HL-60/S4 treated with retinoic acid at 250 ng/mL for 4 days and 3 days (cell line): ENCODE results near the gene QPCT.

Source experiments
- in situ Hi-C: fragments of 300-500 bp; cut with MboI; formaldehyde crosslinking; loops from 2 replicates; pipeline ENCODE4 v1.7.0; 2022; ENCODE audit warnings: low sequenced_read_pairs

The QPCT gene

GRCh38 chr2:37357530-37357929 is 13.1 kb downstream of the QPCT start:
- in situ Hi-C loops = no loop called here

GRCh38 chr2:37358466-37358865 is 14.0 kb downstream of the QPCT start:
- in situ Hi-C loops = no loop called here

GRCh38 chr2:37361216-37361815 is 16.9 kb downstream of the QPCT start:
- in situ Hi-C loops = no loop called here

GRCh38 chr2:37361994-37362698 is 17.7 kb downstream of the QPCT start:
- in situ Hi-C loops = no loop called here

- in situ Hi-C loops = no loop called here
Observed at GRCh38 chr2:37364351-37364750, 19.9 kb downstream of the QPCT start.

- in situ Hi-C loops = no loop called here
Observed at GRCh38 chr2:37365669-37366068, 21.2 kb downstream of the QPCT start.

- in situ Hi-C loops = no loop called here
Observed at GRCh38 chr2:37366773-37367172, 22.3 kb downstream of the QPCT start.

GRCh38 chr2:37367310-37367709 is 22.9 kb downstream of the QPCT start:
- in situ Hi-C loops = no loop called here

- in situ Hi-C loops = no loop called here
Observed at GRCh38 chr2:37367984-37368383, 23.6 kb downstream of the QPCT start.

- in situ Hi-C loops = no loop called here
Observed at GRCh38 chr2:37370666-37371065, 26.2 kb downstream of the QPCT start.

GRCh38 chr2:37372000-37372399 is 27.6 kb downstream of the QPCT start:
- in situ Hi-C loops = no loop called here

- in situ Hi-C loops = loop anchor here (25.0 kb wide), 1 partner anchor 886 kb away; no protein-coding TSS in a partner anchor
Observed at GRCh38 chr2:37375741-37376288, 31.4 kb downstream of the QPCT start.

- in situ Hi-C loops = loop anchor here (25.0 kb wide), 1 partner anchor 886 kb away; no protein-coding TSS in a partner anchor
Observed at GRCh38 chr2:37376421-37377186, 32.2 kb downstream of the QPCT start.

GRCh38 chr2:37377187-37377532 is 32.7 kb downstream of the QPCT start:
- in situ Hi-C loops = loop anchor here (25.0 kb wide), 1 partner anchor 885 kb away; no protein-coding TSS in a partner anchor

- in situ Hi-C loops = loop anchor here (25.0 kb wide), 1 partner anchor 884 kb away; no protein-coding TSS in a partner anchor
Observed at GRCh38 chr2:37378411-37378810, 34.0 kb downstream of the QPCT start.

GRCh38 chr2:37379881-37380296 is 35.5 kb downstream of the QPCT start:
- in situ Hi-C loops = loop anchor here (25.0 kb wide), 1 partner anchor 882 kb away; no protein-coding TSS in a partner anchor

GRCh38 chr2:37380787-37381186 is 36.4 kb downstream of the QPCT start:
- in situ Hi-C loops = loop anchor here (25.0 kb wide), 1 partner anchor 882 kb away; no protein-coding TSS in a partner anchor

GRCh38 chr2:37384261-37384660 is 39.8 kb downstream of the QPCT start:
- in situ Hi-C loops = loop anchor here (25.0 kb wide), 1 partner anchor 878 kb away; no protein-coding TSS in a partner anchor

GRCh38 chr2:37387148-37387835 is 42.9 kb downstream of the QPCT start:
- in situ Hi-C loops = loop anchor here (25.0 kb wide), 1 partner anchor 875 kb away; no protein-coding TSS in a partner anchor

GRCh38 chr2:37388074-37388473 is 43.6 kb downstream of the QPCT start:
- in situ Hi-C loops = loop anchor here (25.0 kb wide), 1 partner anchor 874 kb away; no protein-coding TSS in a partner anchor
